ENCODE data around the gene PCLO. TPM values are rescaled to one million over a fixed set of nuclear protein-coding genes. Genes with fewer than 3 reads are reported as not detected.

PCLO gene
- total RNA-seq, 4 donors from 2014 or later = 6.6 to 70.7 (median 33.9) TPM

DNA sequence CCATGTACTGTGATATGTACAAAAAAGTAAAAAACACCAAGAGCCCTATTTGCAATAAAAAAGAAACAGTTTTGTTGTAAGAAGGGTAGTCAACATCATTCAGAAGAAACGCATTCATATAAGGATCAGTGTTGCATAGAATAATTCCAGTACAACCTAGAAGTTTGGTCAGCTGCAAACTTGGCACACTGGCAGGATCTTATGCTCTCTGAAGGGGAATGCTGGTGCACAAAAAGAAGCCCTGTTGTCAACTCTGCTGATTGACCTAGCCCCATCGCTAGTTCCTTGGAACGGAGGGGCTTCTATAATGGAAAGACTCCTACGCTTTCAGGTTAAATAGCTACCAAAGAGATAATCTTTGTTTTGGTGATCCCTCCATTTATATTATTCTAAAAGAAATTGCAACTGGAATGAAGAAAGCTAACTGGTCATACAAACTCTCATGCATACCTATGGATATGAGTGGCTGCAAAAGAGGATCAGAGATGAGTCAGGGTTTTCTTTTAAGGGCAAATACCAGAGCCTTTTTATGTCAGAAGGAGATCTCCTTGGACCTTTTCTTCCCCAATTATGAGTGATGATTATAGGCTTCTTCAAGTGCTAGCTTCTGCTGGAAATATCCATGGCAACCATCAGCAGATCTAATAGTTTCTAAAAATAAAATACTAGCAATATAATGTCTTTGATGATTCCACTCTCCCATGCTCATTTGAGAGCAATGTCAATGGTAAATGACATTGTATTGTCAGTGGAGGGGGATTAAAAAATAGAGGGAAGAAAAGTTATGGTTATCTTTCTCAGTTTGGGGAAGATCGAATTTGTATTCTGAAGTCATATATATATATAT, 406.8 kb downstream of the PCLO start:
- H3K36me3 ChIP-seq = no peaks in the 10 kb centered on the region
- TF ChIP-seq, protein P1, sequence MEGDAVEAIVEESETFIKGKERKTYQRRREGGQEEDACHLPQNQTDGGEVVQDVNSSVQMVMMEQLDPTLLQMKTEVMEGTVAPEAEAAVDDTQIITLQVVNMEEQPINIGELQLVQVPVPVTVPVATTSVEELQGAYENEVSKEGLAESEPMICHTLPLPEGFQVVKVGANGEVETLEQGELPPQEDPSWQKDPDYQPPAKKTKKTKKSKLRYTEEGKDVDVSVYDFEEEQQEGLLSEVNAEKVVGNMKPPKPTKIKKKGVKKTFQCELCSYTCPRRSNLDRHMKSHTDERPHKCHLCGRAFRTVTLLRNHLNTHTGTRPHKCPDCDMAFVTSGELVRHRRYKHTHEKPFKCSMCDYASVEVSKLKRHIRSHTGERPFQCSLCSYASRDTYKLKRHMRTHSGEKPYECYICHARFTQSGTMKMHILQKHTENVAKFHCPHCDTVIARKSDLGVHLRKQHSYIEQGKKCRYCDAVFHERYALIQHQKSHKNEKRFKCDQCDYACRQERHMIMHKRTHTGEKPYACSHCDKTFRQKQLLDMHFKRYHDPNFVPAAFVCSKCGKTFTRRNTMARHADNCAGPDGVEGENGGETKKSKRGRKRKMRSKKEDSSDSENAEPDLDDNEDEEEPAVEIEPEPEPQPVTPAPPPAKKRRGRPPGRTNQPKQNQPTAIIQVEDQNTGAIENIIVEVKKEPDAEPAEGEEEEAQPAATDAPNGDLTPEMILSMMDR (IDR thresholded peaks at IDR 0.05) = no peak
- TF ChIP-seq POLR2A (IDR thresholded peaks at IDR 0.05) = no peak
- H3K9me3 ChIP-seq = no peaks in the 10 kb centered on the region
- DNase-seq = no peak
- H3K4me1 ChIP-seq = no peaks in the 10 kb centered on the region
- H3K27me3 ChIP-seq = no peaks in the 10 kb centered on the region
- H3K27ac ChIP-seq = no peak overlapping the region
- no peak overlapping the region for H3K4me3 ChIP-seq

DNA sequence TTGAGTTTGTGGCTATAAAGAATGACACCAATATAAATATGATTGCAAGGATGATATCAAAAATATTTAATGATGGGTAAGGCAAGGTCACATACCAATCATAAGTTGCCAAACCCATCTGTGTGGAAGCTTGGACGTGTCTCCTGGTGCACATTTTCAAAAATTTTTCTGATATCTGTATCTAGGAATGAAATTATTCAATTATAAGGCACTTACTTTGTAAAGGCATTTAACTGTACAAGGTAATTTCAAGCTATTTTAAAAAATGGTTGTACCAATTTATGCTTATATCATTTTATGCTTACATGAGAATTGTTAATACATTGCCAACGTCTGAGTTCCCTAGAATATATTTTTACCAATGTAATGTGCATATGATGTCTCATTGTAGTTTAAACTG, 412.7 kb downstream of the PCLO start:
- Histone ChIP-seq H3K27me3 (no peaks in the 10 kb centered on the region), H3K9me3 (no peaks in the 10 kb centered on the region), H3K27ac (no peak overlapping the region), H3K36me3 (no peaks in the 10 kb centered on the region), H3K4me3 (no peak overlapping the region), H3K4me1 (no peaks in the 10 kb centered on the region)
- no peak for DNase-seq
- no peak for TF ChIP-seq POLR2A (IDR thresholded peaks at IDR 0.05)
- TF ChIP-seq, protein P1 (IDR thresholded peaks at IDR 0.05) = no peak

DNA sequence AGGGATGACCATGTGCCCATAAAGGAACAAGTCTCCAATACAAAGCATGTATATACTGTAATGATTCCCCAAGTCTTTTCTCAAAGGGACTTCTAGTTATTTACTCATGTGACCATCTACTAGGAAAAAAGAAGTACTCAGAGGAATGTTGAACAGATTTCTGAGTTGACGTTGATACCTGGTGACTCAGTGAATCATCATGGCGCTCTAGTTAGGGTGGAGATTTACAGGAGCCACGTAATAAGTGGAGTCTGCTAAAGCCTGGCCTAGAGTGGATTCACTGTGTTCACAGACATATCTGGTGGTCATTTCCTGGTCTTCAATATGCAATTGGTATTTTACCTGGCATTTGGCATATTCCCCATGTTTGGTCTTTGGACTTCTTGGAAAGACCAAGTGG, 416.9 kb downstream of the PCLO start:
- TF ChIP-seq, protein P1 (IDR thresholded peaks at IDR 0.05) = no peak
- no peak for TF ChIP-seq POLR2A (IDR thresholded peaks at IDR 0.05)
- no peaks in the 10 kb centered on the region for H3K36me3 ChIP-seq
- H3K9me3 ChIP-seq = no peaks in the 10 kb centered on the region
- H3K4me3 ChIP-seq = no peak overlapping the region
- DNase-seq = no peak
- no peaks in the 10 kb centered on the region for H3K4me1 ChIP-seq
- H3K27me3 ChIP-seq = no peaks in the 10 kb centered on the region
- H3K27ac ChIP-seq = no peak overlapping the region

DNA sequence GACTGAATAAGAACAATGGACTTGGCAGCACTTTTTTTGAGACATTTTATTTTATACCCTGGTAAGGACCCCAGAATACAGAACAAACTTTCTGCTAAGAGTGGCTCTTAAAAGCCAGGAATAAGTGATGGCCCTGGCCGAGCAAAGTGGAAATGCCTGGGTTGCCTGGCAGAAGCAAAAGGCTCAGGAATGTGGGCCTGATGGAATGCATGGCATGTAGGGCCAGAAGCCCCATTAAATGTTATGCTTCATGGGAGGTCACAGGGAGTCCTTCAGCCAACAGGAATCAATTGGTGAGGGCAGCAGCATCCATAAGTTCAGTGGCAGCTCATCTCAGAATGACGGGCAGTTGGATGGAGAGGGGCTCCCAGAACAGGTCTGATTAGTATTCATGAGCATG, 417.6 kb downstream of the PCLO start:
- no peaks in the 10 kb centered on the region for H3K36me3 ChIP-seq
- H3K4me1 ChIP-seq = no peaks in the 10 kb centered on the region
- H3K27ac ChIP-seq = no peak overlapping the region
- H3K4me3 ChIP-seq = no peak overlapping the region
- no peaks in the 10 kb centered on the region for H3K9me3 ChIP-seq
- no peak for TF ChIP-seq POLR2A (IDR thresholded peaks at IDR 0.05)
- TF ChIP-seq, protein P1 (IDR thresholded peaks at IDR 0.05) = no peak
- DNase-seq = no peak
- no peaks in the 10 kb centered on the region for H3K27me3 ChIP-seq

DNA sequence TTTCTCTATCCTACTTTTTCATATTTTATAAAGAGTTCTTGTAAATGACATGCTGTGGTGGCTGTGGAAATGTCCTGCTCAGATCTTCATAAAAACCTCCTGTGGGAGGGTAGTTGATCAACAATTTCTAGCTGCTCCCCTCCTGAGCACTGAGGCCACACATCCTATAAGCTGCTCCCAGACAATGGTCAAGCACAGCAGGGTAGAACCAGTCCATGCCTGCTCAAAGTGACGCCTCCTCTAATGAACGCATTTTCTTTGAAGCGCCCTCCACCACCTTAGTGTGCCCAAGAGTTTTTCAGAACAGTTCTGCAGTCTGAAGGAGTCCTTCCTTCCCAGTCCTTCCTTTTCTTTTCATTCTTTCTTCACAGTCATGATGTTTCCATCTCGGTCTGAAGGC, 420.5 kb downstream of the PCLO start:
- Histone ChIP-seq H3K9me3 (no peaks in the 10 kb centered on the region), H3K4me3 (no peak overlapping the region), H3K4me1 (no peaks in the 10 kb centered on the region), H3K27me3 (no peaks in the 10 kb centered on the region), H3K27ac (no peak overlapping the region), H3K36me3 (no peaks in the 10 kb centered on the region)
- no peak for DNase-seq
- TF ChIP-seq, protein P1 (IDR thresholded peaks at IDR 0.05) = no peak
- no peak for TF ChIP-seq POLR2A (IDR thresholded peaks at IDR 0.05)
